Neural cell (in vitro differentiated cells): ENCODE results near the gene INSIG2. TPM values are rescaled to one million over a fixed set of nuclear protein-coding genes. Genes with fewer than 3 reads are reported as not detected.

Experiments used
- H2AFZ ChIP-seq: fragments of 200-600, 300-800 bp; sonication (generic), shearing (Covaris generic); 2 replicates; pipeline ENCODE4 v1.6.0; 2014; ENCODE audit warnings: low read depth, mild to moderate bottlenecking, antibody characterized with exemption, low read length, moderate library complexity
- H3F3A ChIP-seq: fragments of 200-600 bp; shearing (Covaris generic); 2 replicates; pipeline ENCODE4 v1.6.1; 2016; ENCODE audit warnings: mild to moderate bottlenecking, moderate library complexity, mixed read lengths, antibody characterized with exemption, low read length; ENCODE audit not compliant: insufficient read depth, poor library complexity, severe bottlenecking
- H3K27ac ChIP-seq: fragments of 200-600, 300-800 bp; sonication (generic), shearing (Covaris generic); 2 replicates; pipeline ENCODE4 v1.5.1; 2014; ENCODE audit warnings: mild to moderate bottlenecking, low read length, moderate library complexity
- H3K27me3 ChIP-seq: fragments of 300-800, 200-600 bp; sonication (generic), shearing (Covaris generic); 2 replicates; pipeline ENCODE4 v1.6.0; 2014; ENCODE audit warnings: mild to moderate bottlenecking, low read depth, low read length, moderate library complexity; ENCODE audit not compliant: insufficient read depth
- H3K36me3 ChIP-seq: fragments of 300-800, 200-600 bp; sonication (generic), shearing (Covaris generic); 2 replicates; pipeline ENCODE4 v1.5.1; 2014; ENCODE audit warnings: mild to moderate bottlenecking, antibody characterized with exemption, low read length, moderate library complexity; ENCODE audit not compliant: insufficient read depth
- H3K4me2 ChIP-seq: fragments of 300-800, 200-600 bp; sonication (generic), shearing (Covaris generic); 2 replicates; pipeline ENCODE4 v1.6.0; 2014; ENCODE audit warnings: mild to moderate bottlenecking, low read length
- H3K4me3 ChIP-seq: fragments of 300-800, 200-600 bp; sonication (generic), shearing (Covaris generic); 2 replicates; pipeline ENCODE4 v1.5.1; 2014; ENCODE audit warnings: mild to moderate bottlenecking, low read length, moderate library complexity
- H3K79me2 ChIP-seq: fragments of 200-600 bp; shearing (Covaris generic); replicated peaks from 2 replicates; pipeline ENCODE4 v1.6.0; 2014; ENCODE audit warnings: mild to moderate bottlenecking, low read length, moderate library complexity; ENCODE audit not compliant: insufficient read depth
- H3K9ac ChIP-seq: fragments of 300-800, 200-600 bp; sonication (generic), shearing (Covaris generic); 2 replicates; pipeline ENCODE4 v1.6.1; 2016; ENCODE audit warnings: mild to moderate bottlenecking, low read length, mixed read lengths
- H3K9me2 ChIP-seq: fragments of 200-600 bp; shearing (Covaris generic); 2 replicates; pipeline ENCODE4 v1.6.1; 2016; ENCODE audit warnings: mild to moderate bottlenecking, low read length, mixed read lengths; ENCODE audit not compliant: insufficient read depth
- H3K9me3 ChIP-seq: fragments of 200-600, 300-800 bp; sonication (generic), shearing (Covaris generic); 2 replicates; pipeline ENCODE4 v1.6.1; 2016; ENCODE audit warnings: mild to moderate bottlenecking, mixed run types, low read length, moderate library complexity, mixed read lengths
- H4K20me1 ChIP-seq: fragments of 200-600 bp; shearing (Covaris generic); 2 replicates; pipeline ENCODE4 v1.6.1; 2016; ENCODE audit warnings: mild to moderate bottlenecking, mixed run types; ENCODE audit not compliant: insufficient read depth
- CTCF ChIP-seq: fragments of 450-650 bp; IDR thresholded peaks from 2 replicates; pipeline ENCODE4 v1.5.1; 2014; ENCODE audit warnings: antibody characterized with exemption, mild to moderate bottlenecking, moderate library complexity; ENCODE audit not compliant: poor library complexity, severe bottlenecking
- EP300 ChIP-seq: fragments of 450-650 bp; conservative IDR thresholded peaks from 2 replicates; pipeline ENCODE4 v1.6.1; 2014; ENCODE audit warnings: antibody characterized with exemption, mild to moderate bottlenecking, moderate library complexity; ENCODE audit not compliant: poor library complexity, severe bottlenecking
- EZH2 ChIP-seq: fragments of 200-600, 300-800 bp; shearing (Covaris generic), sonication (generic); IDR thresholded peaks from 2 replicates; pipeline ENCODE4 v1.6.1; 2014; ENCODE audit warnings: antibody characterized with exemption, low read length, borderline replicate concordance, mild to moderate bottlenecking; ENCODE audit not compliant: insufficient read depth, poor library complexity, severe bottlenecking
- MXI1 ChIP-seq: fragments of 450-650 bp; conservative IDR thresholded peaks from 2 replicates; pipeline ENCODE4 v1.6.1; 2014; ENCODE audit warnings: antibody characterized with exemption, mild to moderate bottlenecking; ENCODE audit not compliant: poor library complexity, severe bottlenecking
- POLR2AphosphoS5 ChIP-seq: IDR thresholded peaks from 2 replicates; pipeline ENCODE4 v1.6.1; 2012
- RAD21 ChIP-seq: fragments of 450-650 bp; conservative IDR thresholded peaks from 2 replicates; pipeline ENCODE4 v1.6.1; 2014; ENCODE audit warnings: antibody characterized with exemption, mild to moderate bottlenecking, moderate library complexity
- REST ChIP-seq: IDR thresholded peaks from 2 replicates; pipeline ENCODE4 v1.6.1; 2012; ENCODE audit warnings: borderline replicate concordance
- SMC3 ChIP-seq: fragments of 450-650 bp; conservative IDR thresholded peaks from 2 replicates; pipeline ENCODE4 v1.6.1; 2014; ENCODE audit warnings: antibody characterized with exemption, mild to moderate bottlenecking, moderate library complexity; ENCODE audit not compliant: poor library complexity
- TAF1 ChIP-seq: IDR thresholded peaks from 2 replicates; pipeline ENCODE4 v1.6.1; 2012; ENCODE audit warnings: low read depth
- polyA plus RNA-seq: library from polyadenylated mRNA; depleted of rRNA; stranded (reverse); fragments of >200 nt; gene quantifications from 2 replicates; pipeline ENCODE4 v1.2.3, GENCODE V29; 2014

Gene INSIG2
- polyA plus RNA-seq, 1 donor from 2014 or later = 30.3 TPM

GRCh38 chr2:118154176-118154575 lies 65.9 kb downstream of the INSIG2 start:
- H4K20me1 ChIP-seq = no peaks in the 10 kb centered on the region
- H3F3A ChIP-seq = no peaks in the 10 kb centered on the region
- H3K27ac ChIP-seq = no peak overlapping the region
- H3K4me2 ChIP-seq = no peak overlapping the region
- no peaks in the 10 kb centered on the region for H3K79me2 ChIP-seq
- TF ChIP-seq EP300 (no peak), TAF1 (no peak), REST (no peak), CTCF (no peak), EZH2 (no peak), POLR2AphosphoS5 (no peak), RAD21 (no peak), SMC3 (no peak), MXI1 (no peak)
- no peaks in the 10 kb centered on the region for H3K9me2 ChIP-seq
- no peak overlapping the region for H3K9ac ChIP-seq
- no peak overlapping the region for H2AFZ ChIP-seq
- H3K4me3 ChIP-seq = no peak overlapping the region
- H3K9me3 ChIP-seq = no peaks in the 10 kb centered on the region
- no peaks in the 10 kb centered on the region for H3K27me3 ChIP-seq
- no peaks in the 10 kb centered on the region for H3K36me3 ChIP-seq

Other genes with a start within 250 kb of the INSIG2 start
- gene CCDC93, start 74.4 kb upstream of the INSIG2 start, polyA plus RNA-seq = 98.4 and 112 TPM in 2 replicates